DMS114 treated with DMSO at 0.1 percent for 48 hours (cell line): ENCODE results near the gene PI16.

Experiments used
- DNase-seq: peaks from one replicate; lab custom pipeline; 2025; ENCODE audit not compliant: unreplicated experiment; lab: John Stamatoyannopoulos, UW

PI16 gene

DNA sequence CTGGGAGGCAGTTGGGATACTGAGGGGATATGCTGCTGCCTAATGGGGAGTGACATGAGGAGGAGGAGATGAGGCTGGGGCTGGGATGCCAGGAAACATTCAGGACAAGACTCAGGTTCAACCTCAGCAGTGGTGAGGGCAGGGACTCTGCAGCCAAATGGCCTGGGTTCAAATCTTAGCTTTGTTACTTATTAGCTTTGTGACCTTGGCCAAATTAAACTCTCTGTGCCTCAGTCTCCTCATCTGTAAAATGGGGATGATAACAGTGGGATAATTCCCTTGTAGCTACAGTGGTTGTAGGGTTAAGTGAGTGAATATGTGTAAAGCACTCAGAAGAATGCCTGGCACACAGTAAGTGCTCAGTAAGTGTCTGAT, 1.9 kb downstream of the PI16 start:
- no peak for DNase-seq

DNA sequence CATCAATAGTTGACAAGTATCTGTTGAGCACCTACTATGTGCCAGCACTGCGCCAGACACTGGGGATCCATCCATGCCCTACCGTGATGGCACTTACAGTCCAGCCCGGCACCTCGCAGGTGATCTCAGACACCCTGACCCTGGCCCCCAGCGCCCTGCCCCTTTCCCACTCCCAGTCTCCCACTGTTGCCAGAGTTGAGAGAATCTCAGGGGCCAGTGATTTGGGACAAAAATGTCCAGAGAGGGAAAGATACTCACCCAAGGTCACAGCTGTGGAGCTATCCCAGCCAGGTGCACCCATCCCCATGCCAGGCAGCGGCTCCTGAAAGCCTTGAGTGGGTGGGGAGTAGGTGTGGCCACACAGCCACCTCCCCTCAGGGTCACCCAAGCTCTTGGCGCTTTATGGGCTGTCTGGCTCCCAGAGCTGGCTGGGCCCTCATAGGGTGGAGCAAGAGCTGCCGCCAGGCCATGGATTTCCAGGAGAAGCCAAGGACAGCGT, 3.3 kb downstream of the PI16 start:
- DNase-seq = no peak

DNA sequence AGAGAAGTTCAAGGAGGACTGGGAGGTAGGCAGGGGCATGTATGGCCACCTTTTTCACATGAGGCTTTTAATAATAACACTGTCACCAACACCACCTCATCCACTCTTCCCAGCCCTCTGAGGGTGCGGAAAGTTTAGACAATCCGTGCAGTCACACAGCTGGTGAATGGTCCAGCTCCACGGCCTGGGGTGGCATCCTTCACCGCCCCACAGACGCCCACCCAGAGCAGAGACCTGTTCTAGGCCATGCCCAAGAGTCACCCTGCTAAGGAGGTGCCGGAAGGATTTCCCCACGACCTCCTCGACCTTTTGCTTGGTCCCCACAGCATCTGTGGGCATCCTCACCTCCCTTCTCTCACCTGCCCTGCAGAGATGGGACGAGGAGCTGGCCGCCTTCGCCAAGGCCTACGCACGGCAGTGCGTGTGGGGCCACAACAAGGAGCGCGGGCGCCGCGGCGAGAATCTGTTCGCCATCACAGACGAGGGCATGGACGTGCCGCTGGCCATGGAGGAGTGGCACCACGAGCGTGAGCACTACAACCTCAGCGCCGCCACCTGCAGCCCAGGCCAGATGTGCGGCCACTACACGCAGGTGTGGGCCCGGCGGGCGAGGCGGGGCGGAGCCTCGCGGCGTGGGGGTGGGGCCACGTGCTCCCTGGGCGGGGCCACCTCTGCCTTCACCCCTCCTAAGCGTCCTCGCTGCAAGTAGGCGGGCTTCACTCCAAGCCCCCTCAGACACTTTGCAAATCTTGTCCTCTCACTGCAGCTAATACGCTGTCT, 4.4 kb downstream of the PI16 start:
- DNase-seq = no peak

DNA sequence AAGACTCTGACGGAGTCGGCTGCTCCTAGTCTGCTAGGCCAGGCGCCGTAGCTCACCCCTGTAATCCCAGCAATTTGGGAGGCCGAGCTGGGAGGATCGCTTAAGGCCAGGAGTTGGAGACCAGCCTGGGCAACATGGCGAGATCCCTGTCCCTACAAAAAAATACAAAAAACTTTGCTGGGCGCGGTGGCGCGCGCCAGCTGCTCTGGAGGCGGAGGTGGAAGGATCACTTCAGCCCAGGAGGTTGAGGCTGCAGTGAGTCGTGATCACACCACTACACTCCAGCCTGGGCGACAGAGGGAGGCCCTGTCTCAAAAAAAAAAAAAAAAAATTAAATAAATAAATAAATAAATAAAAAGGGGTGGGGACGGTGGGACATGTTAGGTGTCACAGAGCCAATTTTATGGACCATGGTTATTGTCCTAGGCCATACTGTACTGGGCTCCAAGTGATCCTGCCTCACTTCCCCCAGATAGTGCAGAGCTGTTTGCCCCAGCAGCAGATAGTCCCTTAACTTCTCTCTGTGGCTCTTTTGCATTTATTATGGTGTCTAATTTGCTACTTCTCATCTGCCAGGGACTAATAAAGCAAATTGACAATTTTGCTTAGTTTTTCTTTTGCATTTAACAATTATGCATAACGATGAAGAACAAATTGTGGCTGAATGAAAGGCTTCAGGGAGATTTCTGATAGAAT, 5.2 kb downstream of the PI16 start:
- no peak for DNase-seq

DNA sequence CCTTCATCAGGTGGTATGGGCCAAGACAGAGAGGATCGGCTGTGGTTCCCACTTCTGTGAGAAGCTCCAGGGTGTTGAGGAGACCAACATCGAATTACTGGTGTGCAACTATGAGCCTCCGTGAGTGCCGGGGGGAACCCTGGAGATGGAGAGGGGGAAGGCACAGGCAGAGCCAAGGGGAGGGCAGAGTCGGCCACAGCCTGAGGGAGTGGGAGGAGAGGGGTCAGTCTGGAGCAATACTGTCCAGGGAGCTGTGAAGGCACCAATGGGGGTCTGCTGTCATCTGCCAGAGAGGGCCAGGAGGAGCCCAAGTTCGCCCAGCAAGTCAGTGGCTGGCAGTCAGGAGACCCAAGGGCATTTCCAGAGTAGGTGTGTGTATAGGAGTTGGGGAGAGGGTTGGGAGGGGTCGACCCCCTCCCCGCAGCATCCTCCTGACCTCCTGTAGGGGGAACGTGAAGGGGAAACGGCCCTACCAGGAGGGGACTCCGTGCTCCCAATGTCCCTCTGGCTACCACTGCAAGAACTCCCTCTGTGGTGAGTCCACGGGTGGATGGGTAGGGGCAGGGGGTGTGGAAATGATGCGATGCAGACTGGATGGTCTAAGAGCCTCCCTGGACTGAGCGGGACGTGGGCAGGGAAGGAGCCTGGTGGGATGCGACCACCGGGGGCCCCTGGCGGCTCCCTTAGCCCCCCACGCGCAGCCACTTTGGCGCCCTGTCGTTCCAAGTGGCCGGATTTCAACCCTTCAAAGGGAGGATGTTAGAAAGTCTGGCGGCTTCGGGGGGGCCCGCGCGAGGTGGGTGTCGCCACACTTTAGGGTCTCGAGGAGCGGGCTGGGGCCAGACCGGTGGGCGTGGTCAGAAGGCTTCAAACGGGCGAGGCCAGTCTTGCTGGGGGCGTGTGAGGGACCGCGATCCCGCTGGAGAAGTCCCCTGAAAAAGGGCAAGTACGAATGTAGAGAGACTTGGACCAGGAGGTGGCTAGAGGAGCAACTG, 7.2 kb downstream of the PI16 start:
- DNase-seq = no peak

DNA sequence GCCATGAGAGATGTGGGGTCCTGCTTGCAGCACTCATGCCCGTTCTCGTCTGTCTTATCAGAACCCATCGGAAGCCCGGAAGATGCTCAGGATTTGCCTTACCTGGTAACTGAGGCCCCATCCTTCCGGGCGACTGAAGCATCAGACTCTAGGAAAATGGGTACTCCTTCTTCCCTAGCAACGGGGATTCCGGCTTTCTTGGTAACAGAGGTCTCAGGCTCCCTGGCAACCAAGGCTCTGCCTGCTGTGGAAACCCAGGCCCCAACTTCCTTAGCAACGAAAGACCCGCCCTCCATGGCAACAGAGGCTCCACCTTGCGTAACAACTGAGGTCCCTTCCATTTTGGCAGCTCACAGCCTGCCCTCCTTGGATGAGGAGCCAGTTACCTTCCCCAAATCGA, 8.3 kb downstream of the PI16 start:
- no peak for DNase-seq

DNA sequence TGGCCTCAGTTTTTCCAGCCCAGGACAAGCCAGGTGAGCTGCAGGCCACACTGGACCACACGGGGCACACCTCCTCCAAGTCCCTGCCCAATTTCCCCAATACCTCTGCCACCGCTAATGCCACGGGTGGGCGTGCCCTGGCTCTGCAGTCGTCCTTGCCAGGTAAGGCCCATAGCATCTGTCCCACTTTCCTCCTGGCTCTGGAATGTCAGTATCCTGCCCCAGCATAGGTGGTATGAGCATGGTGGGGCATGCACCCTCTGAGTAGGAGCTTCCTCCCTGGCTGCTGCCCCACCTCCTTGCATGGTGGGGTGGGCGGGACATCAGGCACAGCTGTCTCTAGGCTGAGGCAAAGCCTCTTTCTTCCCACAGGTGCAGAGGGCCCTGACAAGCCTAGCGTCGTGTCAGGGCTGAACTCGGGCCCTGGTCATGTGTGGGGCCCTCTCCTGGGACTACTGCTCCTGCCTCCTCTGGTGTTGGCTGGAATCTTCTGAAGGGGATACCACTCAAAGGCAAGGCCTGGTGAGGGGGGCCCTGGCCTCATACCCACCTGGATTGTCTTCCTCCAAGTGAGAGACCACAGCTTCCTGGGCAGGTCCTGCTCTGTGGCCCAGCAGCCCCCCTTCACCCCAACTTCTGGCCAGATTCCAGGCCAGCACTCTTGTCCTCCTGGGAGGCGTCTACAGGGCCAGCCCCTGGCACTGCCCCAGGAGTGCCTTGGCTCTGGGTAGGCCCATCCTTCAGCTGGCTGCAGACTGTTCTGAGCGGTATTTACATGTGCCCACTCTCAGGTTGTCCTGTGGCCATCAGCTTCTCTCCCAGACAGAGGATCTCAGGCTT, 9.1 kb downstream of the PI16 start:
- no peak for DNase-seq

DNA sequence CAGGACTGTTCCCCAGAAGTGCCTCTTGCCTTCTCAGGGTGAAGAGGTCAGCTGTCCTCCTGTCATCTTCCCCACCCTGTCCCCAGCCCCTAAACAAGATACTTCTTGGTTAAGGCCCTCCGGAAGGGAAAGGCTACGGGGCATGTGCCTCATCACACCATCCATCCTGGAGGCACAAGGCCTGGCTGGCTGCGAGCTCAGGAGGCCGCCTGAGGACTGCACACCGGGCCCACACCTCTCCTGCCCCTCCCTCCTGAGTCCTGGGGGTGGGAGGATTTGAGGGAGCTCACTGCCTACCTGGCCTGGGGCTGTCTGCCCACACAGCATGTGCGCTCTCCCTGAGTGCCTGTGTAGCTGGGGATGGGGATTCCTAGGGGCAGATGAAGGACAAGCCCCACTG, 9.8 kb downstream of the PI16 start:
- DNase-seq = no peak

DNA sequence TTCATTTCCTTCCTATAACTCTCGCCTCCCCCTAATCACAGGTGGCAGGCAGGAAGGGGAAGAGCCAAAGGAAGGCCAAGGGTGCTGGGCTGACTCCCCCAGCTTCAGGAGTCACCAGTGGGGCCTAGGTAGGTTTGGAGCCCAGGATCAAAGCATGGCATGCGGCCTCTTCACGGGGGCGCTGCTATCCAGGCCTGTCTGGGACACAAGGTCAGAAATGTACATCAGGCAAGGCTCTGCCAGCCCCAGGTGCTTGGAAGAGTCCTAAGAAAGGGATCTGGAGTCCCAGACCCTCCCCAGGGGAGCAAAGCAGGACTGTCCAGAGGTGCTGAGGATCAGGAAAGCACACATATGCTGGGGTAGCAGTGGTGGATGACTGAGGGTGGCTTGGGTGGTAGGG, 10.4 kb downstream of the PI16 start:
- no peak for DNase-seq

DNA sequence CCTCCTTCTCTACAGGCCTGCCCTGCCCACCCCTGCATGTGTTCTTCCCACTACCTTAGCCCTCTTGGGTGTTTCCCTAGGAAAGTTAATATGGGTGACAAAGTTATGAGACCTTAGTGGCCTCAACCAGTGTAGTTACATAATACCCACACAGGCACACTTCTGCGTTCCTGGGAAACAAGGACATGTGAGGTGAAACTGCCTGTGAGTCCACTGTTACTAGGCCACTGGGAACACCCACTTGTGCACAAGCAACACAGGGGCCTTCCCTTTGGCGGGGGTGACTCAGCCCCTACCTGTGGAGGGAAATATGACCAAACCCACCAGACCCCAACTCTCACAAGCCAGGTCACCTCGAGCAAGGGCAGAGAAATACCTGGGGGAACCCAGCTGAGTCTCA, 12.8 kb downstream of the PI16 start:
- DNase-seq = no peak

DNA sequence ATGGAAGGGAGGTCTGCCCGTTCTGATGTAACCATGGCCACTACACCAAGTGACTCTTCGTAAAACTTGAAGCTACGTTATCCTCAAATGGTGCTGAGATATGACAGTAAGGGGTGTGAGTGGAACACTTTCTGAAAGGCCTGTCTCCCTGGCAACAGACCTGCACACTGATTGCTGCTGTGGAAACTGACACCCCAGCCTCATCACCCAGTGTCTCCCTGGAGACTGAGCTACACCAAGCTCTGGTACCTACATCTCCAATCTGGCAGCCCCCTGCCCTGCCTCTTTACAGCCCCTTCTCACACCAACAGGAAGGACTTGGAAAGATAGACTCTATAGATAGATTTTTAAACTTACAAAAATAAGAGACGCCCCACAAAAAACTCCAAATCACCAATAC, 13.2 kb downstream of the PI16 start:
- no peak for DNase-seq

DNA sequence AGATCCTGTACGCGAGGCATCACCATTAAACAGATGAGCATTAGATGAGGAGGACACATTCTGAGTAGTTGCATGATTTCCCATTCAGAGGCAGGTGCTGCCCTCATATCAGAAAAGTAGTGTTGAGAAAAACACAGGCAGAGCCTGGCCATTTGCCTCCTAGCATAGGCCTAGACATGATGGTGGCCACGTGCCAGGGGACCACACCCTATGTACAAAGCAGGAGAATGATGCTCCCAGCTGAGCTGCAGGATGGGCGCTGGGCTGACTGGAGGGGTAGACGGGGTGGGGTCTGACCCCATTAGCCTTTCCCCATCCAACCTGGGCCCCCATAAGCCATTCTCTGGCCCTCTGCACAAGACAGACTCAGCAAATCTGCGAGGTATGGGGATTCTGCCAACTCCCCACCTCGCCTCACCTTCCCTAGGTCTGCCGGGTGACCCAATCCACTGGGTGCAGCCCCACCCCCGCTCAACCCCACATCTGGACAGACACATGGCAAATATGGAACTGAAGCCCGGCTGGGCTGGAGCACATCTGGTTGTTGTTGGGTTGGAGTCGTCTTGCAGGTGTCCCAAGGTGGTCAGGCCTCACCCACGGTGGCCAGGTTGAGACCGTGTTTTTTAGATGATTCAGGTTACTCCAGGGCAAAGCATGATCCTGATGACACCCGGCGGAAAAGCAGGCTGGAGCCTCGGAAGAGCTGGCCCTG, 13.9 kb downstream of the PI16 start:
- no peak for DNase-seq

DNA sequence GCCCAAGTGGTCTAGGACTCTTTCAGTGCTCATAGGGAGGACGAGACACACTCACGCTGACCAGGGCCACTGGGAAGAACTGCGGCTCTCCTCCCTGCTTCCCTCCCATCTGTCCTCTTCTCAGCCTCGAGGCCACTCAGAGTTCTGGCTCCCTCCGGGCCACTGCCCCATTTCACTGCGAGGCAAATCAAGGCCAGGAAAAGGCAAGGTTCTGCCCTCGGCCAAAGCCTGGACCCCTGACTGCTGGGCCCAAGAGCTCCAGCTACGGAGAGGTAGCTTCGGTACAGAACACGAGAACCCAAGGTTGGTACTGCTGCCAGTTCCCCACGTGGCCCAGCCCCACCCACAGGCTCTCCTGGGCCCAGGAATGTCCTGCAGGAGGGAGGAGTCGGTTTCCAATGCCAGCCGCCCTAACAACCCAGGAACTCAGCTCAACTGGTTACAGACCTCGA, 14.7 kb downstream of the PI16 start:
- no peak for DNase-seq

DNA sequence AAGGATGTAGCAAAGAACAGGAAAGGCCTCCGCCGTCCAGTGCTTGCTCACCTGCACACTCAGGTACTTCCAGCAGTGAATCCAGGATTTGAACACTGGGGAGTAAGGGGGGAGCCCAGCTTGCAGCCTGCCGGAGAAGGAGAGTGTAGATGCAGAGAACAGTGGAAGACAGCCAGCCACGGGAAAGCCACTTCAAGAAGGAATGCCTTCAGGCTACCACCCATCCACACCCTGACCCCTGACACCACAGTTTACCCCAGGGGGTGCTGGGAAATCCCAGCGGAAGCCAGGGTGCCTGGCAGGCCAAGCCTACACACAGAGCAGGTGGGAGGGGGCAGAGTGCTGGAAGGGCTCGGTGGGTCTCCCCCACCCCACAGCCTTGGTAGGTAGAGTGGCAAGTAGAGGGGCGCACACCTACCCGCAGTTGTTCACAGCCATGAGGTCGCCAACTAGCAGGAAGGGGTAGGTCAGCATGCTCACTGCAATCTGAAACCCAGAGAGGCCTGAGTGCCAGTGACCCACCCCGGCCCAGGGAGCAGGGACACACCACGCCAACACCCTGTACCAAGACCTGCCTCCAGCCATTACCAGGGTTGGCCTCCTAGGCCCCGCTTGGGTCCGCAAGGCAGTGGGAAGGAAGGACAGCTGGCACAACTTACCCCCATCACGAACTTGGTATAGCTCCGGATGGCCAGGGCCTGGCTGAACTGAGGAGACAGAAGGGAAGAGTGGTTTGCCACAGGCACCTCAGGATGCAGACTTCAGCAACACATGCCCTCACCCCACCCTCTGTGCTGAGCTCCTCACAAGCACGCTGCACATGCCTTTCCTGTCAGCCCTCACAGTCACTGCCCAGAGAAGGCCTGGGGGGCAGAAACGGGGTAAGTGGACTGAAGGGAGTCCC, 15.7 kb downstream of the PI16 start:
- DNase-seq = no peak

DNA sequence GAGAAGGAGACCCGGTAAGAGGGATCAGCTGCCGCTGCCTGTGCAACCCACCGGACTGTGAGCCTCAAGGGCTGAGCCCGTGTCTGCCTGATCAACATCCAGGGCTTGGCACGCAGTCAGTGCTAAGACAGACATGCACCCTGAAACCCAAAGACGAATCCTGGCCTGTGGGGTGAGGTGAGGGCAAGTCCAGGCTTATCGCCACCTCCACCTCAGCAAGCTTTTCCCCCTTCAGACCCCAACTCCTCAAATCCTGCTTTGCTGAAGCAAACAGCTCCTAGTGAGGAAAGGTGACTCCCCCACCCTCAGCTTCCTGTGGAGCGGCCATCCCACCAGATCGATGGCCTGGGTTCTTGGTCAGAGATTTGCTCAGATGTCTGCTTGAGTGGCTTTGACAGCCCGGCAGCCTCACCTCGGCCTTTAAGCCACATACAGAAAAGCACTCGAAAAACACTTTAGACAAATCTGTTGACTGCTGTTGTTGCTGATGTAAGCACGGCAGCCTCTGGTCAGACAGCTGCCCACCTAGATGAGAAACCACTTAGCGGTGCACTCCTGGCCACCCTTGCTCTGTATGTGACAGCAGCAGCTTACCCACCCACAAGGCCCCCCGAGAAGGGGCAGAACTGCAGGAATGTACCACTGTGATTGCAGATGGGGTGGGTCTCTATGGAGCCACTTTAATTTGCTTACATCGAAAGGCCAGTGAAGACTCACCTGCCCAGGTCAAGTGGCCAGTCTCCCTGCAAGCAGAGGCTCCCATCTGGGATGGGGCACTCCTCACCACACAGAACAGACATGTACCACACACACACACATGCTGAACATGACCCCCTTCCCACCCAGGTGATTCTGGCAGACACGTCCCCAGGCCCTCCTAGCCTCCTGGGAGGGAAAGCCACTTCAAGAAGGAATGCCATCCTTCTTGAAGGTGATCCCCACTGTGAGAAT, 16.6 kb downstream of the PI16 start:
- DNase-seq = no peak

DNA sequence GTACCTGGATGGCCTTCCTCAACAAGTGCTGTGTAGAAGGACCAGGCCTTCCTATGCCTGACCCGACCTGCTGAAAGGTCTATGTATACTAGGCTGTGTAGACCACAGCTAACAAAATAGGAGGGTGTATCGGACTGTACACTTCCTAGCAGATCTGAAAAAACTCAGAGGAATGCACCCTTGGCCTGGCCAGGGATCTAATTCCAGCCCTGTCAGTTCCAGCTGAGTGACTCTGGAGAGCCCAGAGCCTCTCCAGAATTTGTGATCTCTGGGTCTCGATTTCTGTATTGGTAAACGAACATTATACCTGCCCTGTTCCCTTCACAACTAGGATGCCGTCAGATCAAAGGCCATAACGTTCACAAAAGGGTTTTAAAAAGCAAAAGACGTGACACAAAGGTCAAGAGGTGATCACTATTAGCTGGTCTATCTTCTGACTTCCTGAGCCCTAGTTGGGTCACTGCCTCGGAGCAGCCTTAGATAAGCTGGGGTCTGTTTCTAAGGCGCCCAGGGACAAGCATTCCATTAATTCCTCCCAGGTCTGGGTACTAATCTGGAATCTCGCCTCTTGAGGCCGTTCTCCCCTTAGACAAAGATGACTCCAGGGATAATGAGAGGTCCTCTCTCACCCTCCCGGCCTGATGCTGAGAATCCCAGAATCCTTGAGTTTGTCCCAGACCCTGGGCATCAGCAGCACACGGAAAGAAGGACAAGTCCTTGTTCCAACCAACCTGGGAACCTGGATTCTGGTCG, 17.6 kb downstream of the PI16 start:
- DNase-seq = no peak

DNA sequence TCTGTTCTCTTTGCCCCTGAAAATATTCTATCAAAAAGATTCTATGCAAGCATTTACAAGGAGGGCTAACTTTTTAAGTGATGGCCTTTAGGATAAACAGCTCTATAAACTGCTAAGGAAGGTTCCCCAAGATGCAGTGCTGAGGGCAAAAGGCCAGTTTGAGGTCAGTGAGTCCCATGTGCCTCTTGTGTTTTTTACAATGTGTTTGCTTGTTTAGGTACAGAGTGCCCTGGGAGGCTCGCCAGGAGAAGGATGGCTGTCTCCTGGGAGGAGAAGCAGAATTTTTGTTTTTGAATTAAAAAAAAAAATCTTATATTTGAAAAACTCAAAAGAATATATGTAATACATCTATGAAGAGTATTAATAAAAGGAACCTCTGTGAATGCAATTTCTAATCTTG, 18.7 kb downstream of the PI16 start:
- no peak for DNase-seq
